Measurements from ENCODE around the gene SPECC1. TPM values are rescaled to one million over a fixed set of nuclear protein-coding genes. Genes with fewer than 3 reads are reported as not detected.

The SPECC1 gene
- total RNA-seq, 1 experiment from 2014 or later: 128 TPM

GRCh38 chr17:20121359-20122253 is 112.4 kb downstream of the SPECC1 start:
- TF ChIP-seq CTCF (conservative IDR thresholded peaks at IDR 0.05) (peak; percentile 98), EZH2 (IDR thresholded peaks at IDR 0.05; ENCODE audit: low read depth) (no peak)
- no peak overlapping the region for H3K27ac ChIP-seq
- no TSS peak for BruUV-seq (replicated peaks)
- POLR2A ChIA-PET (ENCODE audit: unreplicated experiment): no interaction called here
- no peaks in the 10 kb centered on the region for H3K79me2 ChIP-seq (ENCODE audit: low read depth)
- intact Hi-C loops (cut with micrococcal nuclease; ENCODE audit: unreplicated experiment): loop anchor here (1.0 to 5.0 kb wide), 3 partner anchors 36 to 871 kb away; no protein-coding TSS in a partner anchor
- no peak overlapping the region for H2AFZ ChIP-seq
- peak in 1 of 2 experiments; percentile 70 for DNase-seq
- H3K9me2 ChIP-seq (ENCODE audit: insufficient read depth): no peaks in the 10 kb centered on the region
- no peak overlapping the region for H3K4me2 ChIP-seq
- no peaks in the 10 kb centered on the region for H4K20me1 ChIP-seq (ENCODE audit: insufficient read depth)
- peaks cover 9% of the 10 kb centered on the region; the same call in 1 of the 2 replicates for H3F3A ChIP-seq (ENCODE audit: insufficient read depth, low read depth)
- CTCF ChIA-PET: interaction anchor here (0.5 to 1.2 kb wide), 8 partner anchors 73 to 1392 kb away, joined by 3 to 9 read pairs (median 3); no protein-coding TSS in a partner anchor
- no peaks in the 10 kb centered on the region for H3K27me3 ChIP-seq (ENCODE audit: insufficient read depth, low read depth)
- H3K36me3 ChIP-seq (ENCODE audit: low read depth): no peaks in the 10 kb centered on the region
- H3K4me3 ChIP-seq: no peak overlapping the region
- no peaks in the 10 kb centered on the region for H3K9me3 ChIP-seq (ENCODE audit: insufficient read depth, low read depth)
- no peaks in the 10 kb centered on the region for H3K4me1 ChIP-seq (replicated peaks; ENCODE audit: insufficient read depth)

GRCh38 chr17:20122254-20122879 is 113.2 kb downstream of the SPECC1 start:
- Histone ChIP-seq H3K27ac (no peak overlapping the region), H3K4me3 (no peak overlapping the region)
- no TSS peak for BruUV-seq (replicated peaks)

More at GRCh38 chr17:20122254-20122879, 113.2 kb downstream of the SPECC1 start:
- Histone ChIP-seq H3K27me3 (ENCODE audit: insufficient read depth, low read depth) (no peaks in the 10 kb centered on the region), H3K79me2 (ENCODE audit: low read depth) (no peaks in the 10 kb centered on the region), H3F3A (ENCODE audit: insufficient read depth, low read depth) (peaks cover 3% of the 10 kb centered on the region; the same call in 1 of the 2 replicates), H4K20me1 (ENCODE audit: insufficient read depth) (no peaks in the 10 kb centered on the region), H3K4me1 (replicated peaks; ENCODE audit: insufficient read depth) (no peaks in the 10 kb centered on the region), H3K4me2 (no peak overlapping the region), H3K9me3 (ENCODE audit: insufficient read depth, low read depth) (no peaks in the 10 kb centered on the region), H3K9me2 (ENCODE audit: insufficient read depth) (no peaks in the 10 kb centered on the region), H3K36me3 (ENCODE audit: low read depth) (no peaks in the 10 kb centered on the region), H2AFZ (no peak overlapping the region)
- intact Hi-C loops (cut with micrococcal nuclease; ENCODE audit: unreplicated experiment): loop anchor here (5.0 kb wide), 2 partner anchors 35 to 870 kb away; no protein-coding TSS in a partner anchor
- POLR2A ChIA-PET (ENCODE audit: unreplicated experiment): no interaction called here
- no peak for TF ChIP-seq CTCF (conservative IDR thresholded peaks at IDR 0.05)
- no peak for TF ChIP-seq EZH2 (IDR thresholded peaks at IDR 0.05; ENCODE audit: low read depth)
- CTCF ChIA-PET: interaction anchor here (0.6 to 1.2 kb wide), 6 partner anchors 128 to 1391 kb away, joined by 3 to 4 read pairs (median 3); no protein-coding TSS in a partner anchor
- DNase-seq: no peak

Measured in PC-9 (cell line).